HepG2 (cell line): Measurements from ENCODE around the gene ANKS1B. TPM values are rescaled to one million over a fixed set of nuclear protein-coding genes. Genes with fewer than 3 reads are reported as not detected.

Experiments
- ATAC-seq: fragments of 200-7000 bp; cut with Tn5 transposase; 3 replicates; pipeline ENCODE4 v1.9.1; 2020; ENCODE audit warnings: mild to moderate bottlenecking, moderate library complexity
- BruUV-seq: library from RNA; stranded (reverse); fragments of 400-500 nt; replicated peaks from 2 replicates; lab custom pipeline; 2021; lab: Mats Ljungman, UMichigan
- CTCF ChIA-PET: fragments of 300-600 bp; formaldehyde crosslinking; extraction: SDS; loops from one replicate; lab custom pipeline; 2021; ENCODE audit warnings: low total read pairs, inconsistent platforms, low intra/inter-chr PET ratio; lab: Yijun Ruan, JAX
- POLR2A ChIA-PET: fragments of 350-600 bp; sonication (Branson Sonifier 250); formaldehyde crosslinking; loops from one replicate; lab custom pipeline; 2020; ENCODE audit warnings: antibody characterized with exemption, inconsistent platforms; lab: Yijun Ruan, JAX
- DNase-seq: peaks from one replicate; pipeline ENCODE4 v3.0.0-alpha.2; 2015; ENCODE audit warnings: low spot score
- FAIRE-seq: peaks from 3 replicates; lab custom pipeline; 2011; peaks lifted over from hg19 to GRCh38; lab: Jason Lieb, UNC
- H2AFZ ChIP-seq: one replicate; pipeline ENCODE4 v1.6.1; 2011; ENCODE audit warnings: low read length, inconsistent platforms
- H3K27ac ChIP-seq: fragments of 300-600 bp; 3 replicates; pipeline ENCODE4 v1.8.0; 2011; ENCODE audit warnings: mixed run types, mild to moderate bottlenecking, mixed read lengths, low read length, inconsistent platforms; ENCODE audit not compliant: insufficient read depth; ENCODE audit errors: extremely low read length
- H3K27me3 ChIP-seq, 2 experiments: fragments of 200-600 bp in 1 of 2; 2 replicates in 1 of 2; 3 replicates in 1 of 2; pipeline versions ENCODE4 v1.6.0 to v1.8.0; 2011; ENCODE audit warnings: low read length in 2 of 2, mild to moderate bottlenecking in 2 of 2, moderate library complexity in 2 of 2, inconsistent platforms in 1 of 2; ENCODE audit not compliant: insufficient read depth in 2 of 2, control insufficient read depth in 1 of 2
- H3K36me3 ChIP-seq, 2 experiments: fragments of 200-600 bp in 1 of 2; replicated peaks in 1 of 2; 2 replicates in 1 of 2; 3 replicates in 1 of 2; pipeline versions ENCODE4 v1.5.1 to v1.8.0; 2011; ENCODE audit warnings: low read length in 2 of 2, inconsistent platforms in 1 of 2; ENCODE audit not compliant: insufficient read depth in 2 of 2, control insufficient read depth in 1 of 2
- H3K4me1 ChIP-seq: 2 replicates; pipeline ENCODE4 v1.5.1; 2012; ENCODE audit warnings: low read length, inconsistent platforms; ENCODE audit not compliant: insufficient read depth
- H3K4me2 ChIP-seq: 2 replicates; pipeline ENCODE4 v1.6.0; 2011; ENCODE audit warnings: low read depth, low read length, inconsistent platforms
- H3K4me3 ChIP-seq, 3 experiments: fragments of 200-600 bp in 1 of 3; sonication (generic), shearing (Covaris generic) in 1 of 3; replicated peaks in 1 of 3; 2 replicates each; pipeline ENCODE4 v1.5.1; 2011 to 2016; ENCODE audit warnings: low read length in 3 of 3, inconsistent platforms in 2 of 3, low read depth in 2 of 3, mild to moderate bottlenecking in 2 of 3, control low read depth in 1 of 3, mixed read lengths in 1 of 3; ENCODE audit not compliant: insufficient read depth in 1 of 3
- H3K79me2 ChIP-seq: one replicate; pipeline ENCODE4 v1.6.1; 2011; ENCODE audit warnings: low read length, inconsistent platforms; ENCODE audit not compliant: insufficient read depth
- H3K9ac ChIP-seq: 2 replicates; pipeline ENCODE4 v1.6.0; 2011; ENCODE audit warnings: mild to moderate bottlenecking, low read depth, low read length, inconsistent platforms; ENCODE audit not compliant: insufficient read depth
- H3K9me3 ChIP-seq: 2 replicates; pipeline ENCODE4 v1.5.1; 2012; ENCODE audit warnings: mild to moderate bottlenecking, low read length
- H4K20me1 ChIP-seq: 2 replicates; pipeline ENCODE4 v1.6.0; 2011; ENCODE audit warnings: inconsistent platforms, mild to moderate bottlenecking, low read length, moderate library complexity; ENCODE audit not compliant: insufficient read depth
- CBFB ChIP-seq: sonication (generic); formaldehyde crosslinking; IDR thresholded peaks from 2 replicates; pipeline ENCODE4 v1.4.0; 2020; ENCODE audit warnings: missing genetic modification reagents
- KLF9 ChIP-seq: IDR thresholded peaks from 2 replicates; pipeline ENCODE4 v1.6.1; 2016; ENCODE audit warnings: low read depth
- PHB2 ChIP-seq: fragments of 450-650 bp; IDR thresholded peaks from 2 replicates; pipeline ENCODE4 v1.6.1; 2018; ENCODE audit not compliant: partially characterized antibody
- PRDM10 ChIP-seq: sonication (generic); formaldehyde crosslinking; IDR thresholded peaks from 2 replicates; pipeline ENCODE4 v1.4.0; 2020; ENCODE audit warnings: low read depth, missing genetic modification reagents
- PREB ChIP-seq: sonication (generic); formaldehyde crosslinking; IDR thresholded peaks from 2 replicates; pipeline ENCODE4 v1.4.0; 2020; ENCODE audit warnings: missing genetic modification reagents
- ZBTB1 ChIP-seq: sonication (generic); formaldehyde crosslinking; IDR thresholded peaks from 2 replicates; pipeline ENCODE4 v1.4.0; 2020; ENCODE audit warnings: missing genetic modification reagents, borderline replicate concordance
- ZNF740 ChIP-seq: sonication (generic); formaldehyde crosslinking; IDR thresholded peaks from 2 replicates; pipeline ENCODE4 v1.4.0; 2020; ENCODE audit warnings: missing genetic modification reagents
- WGBS: methylation state at CpG from one replicate; pipeline ENCODE4 v1.1.6; 2017; ENCODE audit warnings: low lambda C conversion rate; 5-methylcytosine and 5-hydroxymethylcytosine counted together
- in situ Hi-C: cut with HindIII; loops from 2 replicates; pipeline ENCODE4 v1.10.0; 2017; ENCODE audit warnings: low pct_unique_long_range_greater_than_20kb; ENCODE audit not compliant: extremely low pct_ligation_motif_present
- intact Hi-C: fragments of 100-400 bp; cut with micrococcal nuclease; formaldehyde crosslinking; loops from one replicate; pipeline ENCODE4 v1.10.0; 2022; ENCODE audit not compliant: unreplicated experiment
- polyA plus RNA-seq, 8 experiments: library from polyadenylated mRNA; depleted of rRNA in 3 of 8; stranded (reverse) in 7 of 8; unstranded in 1 of 8; fragments of >200 nt; fragmentation: Illumina TruSeq in 4 of 8; extraction: Trizol in 4 of 8; gene quantifications; 2 replicates each; pipeline versions ENCODE4 v1.2.1 to v1.2.3, GENCODE V29; 2011 to 2016; ENCODE audit warnings: low read depth in 4 of 8, missing spikeins in 1 of 8, mixed read lengths in 1 of 8; ENCODE audit not compliant: insufficient read depth in 1 of 8
- total RNA-seq, 5 experiments: library from RNA; depleted of rRNA; stranded (reverse); fragments of >200 nt; fragmentation: Illumina TruSeq; extraction: Trizol; gene quantifications; 2 replicates each; pipeline ENCODE4 v1.2.3, GENCODE V29; 2016; ENCODE audit warnings: low read depth in 1 of 5

The ANKS1B gene
- total and polyA plus RNA-seq, 2 of the 13 experiments (the other 11 are each of a cell fraction or from before 2014, with no cell fraction given) = 0.15 TPM; not detected in 1

- DNase-seq (no peak), ATAC-seq (no peak), FAIRE-seq (no peak)
- Histone ChIP-seq H2AFZ (no peak overlapping the region), H3K4me2 (no peak overlapping the region), H3K9me3 (no peaks in the 10 kb centered on the region), H3K27me3 (peaks cover 2% of the 10 kb centered on the region in 2 experiments; a peak in 3 of 5 replicates), H4K20me1 (no peaks in the 10 kb centered on the region), H3K36me3 (no peaks in the 10 kb centered on the region), H3K9ac (no peak overlapping the region), H3K4me3 (no peak overlapping the region), H3K4me1 (no peaks in the 10 kb centered on the region), H3K27ac (no peak overlapping the region), H3K79me2 (no peaks in the 10 kb centered on the region)
- no TSS peak for BruUV-seq
- intact Hi-C loops = no loop called here
- TF ChIP-seq PRDM10 (CRISPR knock-in tag) (no peak), PREB (CRISPR knock-in tag) (no peak), ZNF740 (no peak), PHB2 (no peak), KLF9 (CRISPR knock-in tag) (no peak), ZBTB1 (CRISPR knock-in tag) (no peak), CBFB (no peak)
- in situ Hi-C loops = no loop called here
- ChIA-PET POLR2A (no interaction called here), CTCF (no interaction called here)
- 3% methylated on average over 4 of the region's 4 CpGs for WGBS
These were observed 1168.0 kb downstream of the ANKS1B start for GRCh38 chr12:98816720-98817119.
